Mesothelial cell of epicardium (in vitro differentiated cells): ENCODE results near the gene FLII. TPM values are rescaled to one million over a fixed set of nuclear protein-coding genes. Genes with fewer than 3 reads are reported as not detected.
A peak's percentile ranks its signal among the peaks of the same experiment; 100 is the strongest.

Experiments used
- DNase-seq, 2 experiments: peaks; one replicate each; pipeline ENCODE4 v3.0.0; 2021; ENCODE audit warnings: low spot score in 2 of 2; ENCODE audit not compliant: unreplicated experiment in 2 of 2
- H3K27ac Mint-ChIP-seq: 2 replicates; pipeline ENCODE4 v1.8.0; 2021; ENCODE audit warnings: mixed read lengths
- H3K27me3 Mint-ChIP-seq: 2 replicates; pipeline ENCODE4 v1.8.0; 2021; ENCODE audit warnings: low read depth, mixed read lengths
- H3K36me3 Mint-ChIP-seq: 2 replicates; pipeline ENCODE4 v1.8.0; 2021; ENCODE audit warnings: mixed read lengths
- H3K4me1 Mint-ChIP-seq: 2 replicates; pipeline ENCODE4 v1.8.0; 2021; ENCODE audit warnings: mixed read lengths
- H3K4me3 Mint-ChIP-seq: 2 replicates; pipeline ENCODE4 v1.8.0; 2021; ENCODE audit warnings: mild to moderate bottlenecking, moderate library complexity, mixed read lengths
- H3K9me3 Mint-ChIP-seq: 2 replicates; pipeline ENCODE4 v1.8.0; 2021; ENCODE audit warnings: mixed read lengths
- CTCF ChIP-seq: fragments of 200-600 bp; sonication (generic); IDR thresholded peaks from one replicate; pipeline ENCODE4 v1.5.0; 2021; ENCODE audit warnings: antibody characterized with exemption; ENCODE audit not compliant: unreplicated experiment
- total RNA-seq: library from RNA; stranded (reverse); gene quantifications from 3 replicates; pipeline ENCODE4 v1.2.1, GENCODE V29; 2021

The FLII gene
- total RNA-seq, 1 donor from 2014 or later = 199 TPM

GRCh38 chr17:18227635-18228034, 30.9 kb downstream of the FLII start:
- Mint-ChIP-seq H3K9me3 (no peaks in the 10 kb centered on the region), H3K27ac (no peak overlapping the region), H3K36me3 (no peaks in the 10 kb centered on the region), H3K4me3 (peak overlapping the region; percentile 8), H3K27me3 (no peaks in the 10 kb centered on the region), H3K4me1 (peaks cover 25% of the 10 kb centered on the region)
- no peak for TF ChIP-seq CTCF
- no peak for DNase-seq

GRCh38 chr17:18226284-18226945, 32.1 kb downstream of the FLII start:
- Mint-ChIP-seq H3K27ac (peak overlapping the region; percentile 81), H3K36me3 (no peaks in the 10 kb centered on the region), H3K4me1 (peaks cover 25% of the 10 kb centered on the region), H3K27me3 (no peaks in the 10 kb centered on the region), H3K9me3 (no peaks in the 10 kb centered on the region), H3K4me3 (peak overlapping the region; percentile 86)
- no peak for TF ChIP-seq CTCF
- no peak for DNase-seq

- Mint-ChIP-seq H3K4me3 (peak overlapping the region; percentile 86), H3K27ac (peak overlapping the region; percentile 81), H3K9me3 (no peaks in the 10 kb centered on the region), H3K27me3 (no peaks in the 10 kb centered on the region), H3K4me1 (peaks cover 23% of the 10 kb centered on the region), H3K36me3 (no peaks in the 10 kb centered on the region)
- no peak for TF ChIP-seq CTCF
- no peak for DNase-seq
Observed at GRCh38 chr17:18225642-18226283, 32.8 kb downstream of the FLII start.

GRCh38 chr17:18225121-18225641, 33.4 kb downstream of the FLII start, which contains the start of gene LLGL1:
Gene LLGL1 (plus strand): TSS chr17:18225635. CDS start chr17:18225683, 48 bp downstream.
- H3K4me3 Mint-ChIP-seq = peak within 1 kb of the TSS; percentile 86
- H3K27me3 Mint-ChIP-seq = no peaks in the 10 kb centered on the region
- peak within 1 kb of the TSS; percentile 97 for H3K27ac Mint-ChIP-seq
- peaks cover 23% of the 10 kb centered on the region for H3K4me1 Mint-ChIP-seq
- no peak for TF ChIP-seq CTCF
- no peaks in the 10 kb centered on the region for H3K9me3 Mint-ChIP-seq
- no peaks in the 10 kb centered on the region for H3K36me3 Mint-ChIP-seq
- DNase-seq = peak; percentile 98 to 99

- no peaks in the 10 kb centered on the region for H3K27me3 Mint-ChIP-seq
- H3K9me3 Mint-ChIP-seq = no peaks in the 10 kb centered on the region
Observed at GRCh38 chr17:18224387-18225120, 34.0 kb downstream of the FLII start.

More at GRCh38 chr17:18224387-18225120, 34.0 kb downstream of the FLII start:
- no peaks in the 10 kb centered on the region for H3K36me3 Mint-ChIP-seq
- H3K4me1 Mint-ChIP-seq = peaks cover 23% of the 10 kb centered on the region
- peak overlapping the region; percentile 97 for H3K27ac Mint-ChIP-seq
- no peak for DNase-seq
- TF ChIP-seq CTCF = no peak
- peak overlapping the region; percentile 78 for H3K4me3 Mint-ChIP-seq
